ENCODE measurements around the gene TXNDC2. TPM values are rescaled to one million over a fixed set of nuclear protein-coding genes. Genes with fewer than 3 reads are reported as not detected.

Gene TXNDC2
- total RNA-seq, 1 donor = under 0.01 TPM

DNA sequence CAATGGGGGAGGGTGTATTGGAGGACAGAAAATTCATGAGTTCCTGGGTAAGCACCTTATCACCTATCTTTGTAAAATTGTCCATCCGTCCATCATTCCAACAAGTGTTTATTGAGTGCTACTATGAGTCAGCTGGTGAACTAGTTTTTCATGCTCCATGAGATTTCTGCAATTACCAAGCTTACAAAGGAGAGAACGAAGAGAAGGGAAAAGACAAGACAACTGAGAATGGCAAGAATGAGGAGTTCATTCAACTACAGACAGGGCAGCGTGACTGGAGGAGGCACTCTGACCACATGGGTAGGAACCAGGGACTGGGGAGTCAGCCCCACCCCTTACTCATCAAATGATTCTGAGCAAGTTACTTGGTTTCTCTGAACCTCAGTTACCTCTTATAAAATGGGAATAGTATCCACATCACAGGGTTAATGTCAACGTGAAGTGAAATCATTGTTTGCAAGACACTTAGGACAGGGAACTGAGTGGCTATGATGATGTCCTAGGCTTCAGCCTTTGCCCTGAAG lies 18.6 kb upstream of the TXNDC2 start:
- H3K4me3 ChIP-seq (ENCODE audit: low read depth, low read length) = no peak overlapping the region
- no peak for DNase-seq (ENCODE audit: low read depth)
- TF ChIP-seq, protein P1, sequence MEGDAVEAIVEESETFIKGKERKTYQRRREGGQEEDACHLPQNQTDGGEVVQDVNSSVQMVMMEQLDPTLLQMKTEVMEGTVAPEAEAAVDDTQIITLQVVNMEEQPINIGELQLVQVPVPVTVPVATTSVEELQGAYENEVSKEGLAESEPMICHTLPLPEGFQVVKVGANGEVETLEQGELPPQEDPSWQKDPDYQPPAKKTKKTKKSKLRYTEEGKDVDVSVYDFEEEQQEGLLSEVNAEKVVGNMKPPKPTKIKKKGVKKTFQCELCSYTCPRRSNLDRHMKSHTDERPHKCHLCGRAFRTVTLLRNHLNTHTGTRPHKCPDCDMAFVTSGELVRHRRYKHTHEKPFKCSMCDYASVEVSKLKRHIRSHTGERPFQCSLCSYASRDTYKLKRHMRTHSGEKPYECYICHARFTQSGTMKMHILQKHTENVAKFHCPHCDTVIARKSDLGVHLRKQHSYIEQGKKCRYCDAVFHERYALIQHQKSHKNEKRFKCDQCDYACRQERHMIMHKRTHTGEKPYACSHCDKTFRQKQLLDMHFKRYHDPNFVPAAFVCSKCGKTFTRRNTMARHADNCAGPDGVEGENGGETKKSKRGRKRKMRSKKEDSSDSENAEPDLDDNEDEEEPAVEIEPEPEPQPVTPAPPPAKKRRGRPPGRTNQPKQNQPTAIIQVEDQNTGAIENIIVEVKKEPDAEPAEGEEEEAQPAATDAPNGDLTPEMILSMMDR (IDR thresholded peaks at IDR 0.05; ENCODE audit: insufficient read depth, low read depth, low read length) = no peak

DNA sequence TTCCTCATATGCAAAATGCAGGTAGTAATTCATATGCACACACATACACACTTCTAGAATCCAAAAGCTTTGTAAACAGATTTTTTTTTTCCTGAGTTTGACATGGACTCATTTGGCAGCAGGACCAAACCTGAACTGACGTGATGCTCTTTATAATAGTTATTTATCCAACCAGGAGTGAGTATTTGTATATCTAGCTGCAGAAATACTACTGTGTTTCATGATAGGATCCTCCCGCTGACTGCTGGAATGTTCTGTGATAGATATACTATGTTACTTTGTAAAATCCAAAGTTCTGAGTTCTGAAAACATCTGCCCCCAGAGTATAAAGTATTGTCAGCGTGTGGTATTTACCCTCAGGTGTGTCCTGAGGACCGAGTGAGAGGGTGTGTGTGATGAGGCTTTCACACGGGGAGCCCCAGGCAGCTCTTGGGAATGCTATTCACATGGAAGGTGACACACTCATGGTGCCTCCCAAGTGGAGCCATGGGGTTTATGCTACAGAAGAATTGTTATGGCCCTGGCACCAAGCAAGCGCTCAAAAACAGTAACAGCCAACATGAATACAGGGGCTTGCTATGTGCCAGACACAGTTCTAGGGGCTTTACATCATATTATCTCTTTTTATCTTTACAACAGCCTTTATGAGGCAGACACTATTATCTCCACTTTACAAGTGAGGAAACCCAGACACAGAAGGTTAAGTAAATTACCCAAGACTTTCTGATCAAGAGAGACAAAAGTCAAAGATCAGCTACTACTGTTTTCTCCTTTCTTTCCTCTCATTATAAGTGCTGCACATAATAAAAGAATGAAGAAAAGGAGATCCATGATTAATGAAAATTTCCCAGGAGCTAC lies 16.7 kb upstream of the TXNDC2 start:
- peak; percentile 94 for DNase-seq (ENCODE audit: low read depth)

DNA sequence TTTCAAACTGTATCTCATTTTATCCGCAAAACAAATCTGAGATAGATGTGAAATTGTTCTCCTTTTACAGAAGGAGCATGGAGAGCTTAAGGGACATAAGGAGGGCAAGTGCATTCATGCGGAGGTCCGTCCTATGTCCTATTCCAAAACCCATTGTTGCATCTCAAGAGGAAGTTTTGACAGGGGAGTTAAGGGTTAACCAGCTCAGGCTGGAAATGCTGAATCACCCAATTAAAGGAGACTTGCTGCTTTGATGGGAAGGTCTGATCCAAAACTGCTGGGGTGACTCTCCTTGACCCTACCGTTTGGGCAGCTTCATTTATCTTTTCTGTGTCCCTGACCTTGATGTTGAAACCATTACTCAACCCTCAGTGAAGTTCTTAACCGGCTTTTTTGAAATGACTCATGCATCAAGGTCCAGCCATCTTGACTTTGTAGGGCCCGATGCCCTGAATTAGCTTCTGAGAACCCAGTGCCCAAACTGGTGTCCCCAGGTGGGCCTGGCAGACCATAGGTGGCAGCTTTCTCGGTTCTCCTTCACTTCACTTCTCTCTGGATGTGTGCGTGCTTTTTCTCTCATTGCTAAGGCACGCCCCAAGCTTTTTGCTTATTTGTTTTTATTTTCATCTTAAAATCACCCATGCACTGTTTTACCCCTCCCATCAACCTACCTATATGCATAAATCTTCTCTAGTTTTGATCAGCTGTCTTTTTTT lies 15.9 kb upstream of the TXNDC2 start:
- DNase-seq (ENCODE audit: low read depth) = peak; percentile 97

More for the DNA sequence above, 16.7 kb upstream of the TXNDC2 start:
- H3K4me3 ChIP-seq (ENCODE audit: low read depth, low read length) = no peak overlapping the region
- TF ChIP-seq, protein P1 (IDR thresholded peaks at IDR 0.05; ENCODE audit: insufficient read depth, low read depth, low read length) = no peak

DNA sequence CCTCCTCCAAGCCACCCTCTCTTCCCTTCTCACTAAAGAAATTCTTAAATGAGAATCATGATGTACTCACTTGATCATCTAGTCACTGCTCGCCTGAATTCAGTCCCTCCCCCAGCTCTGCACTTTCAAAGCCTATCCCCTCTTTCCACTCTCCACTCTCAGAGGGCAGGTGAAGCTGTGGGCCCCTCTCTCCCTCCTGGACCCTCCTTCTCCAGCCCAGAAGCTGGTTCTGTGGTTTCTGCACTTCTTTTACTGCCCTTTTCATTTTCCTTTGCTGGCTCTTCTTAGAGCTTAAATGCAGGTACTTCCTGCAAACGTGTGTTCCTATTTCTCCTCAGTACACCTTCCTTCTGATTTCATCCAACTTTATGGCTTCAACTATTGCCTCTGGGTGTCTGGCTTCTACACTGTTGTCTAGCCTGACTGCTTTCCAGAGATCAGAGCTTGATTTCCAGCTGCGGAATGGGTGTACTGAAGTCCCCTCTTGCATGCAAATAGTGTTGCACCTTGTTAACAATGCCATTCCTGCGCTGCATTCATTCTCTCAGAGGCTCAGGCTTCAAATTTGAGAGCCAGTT lies 15.3 kb upstream of the TXNDC2 start:
- TF ChIP-seq, protein P1 (IDR thresholded peaks at IDR 0.05; ENCODE audit: insufficient read depth, low read depth, low read length) = no peak
- DNase-seq (ENCODE audit: low read depth) = no peak

More for the DNA sequence above, 15.9 kb upstream of the TXNDC2 start:
- TF ChIP-seq, protein P1 (IDR thresholded peaks at IDR 0.05; ENCODE audit: insufficient read depth, low read depth, low read length) = no peak
- no peak overlapping the region for H3K4me3 ChIP-seq (ENCODE audit: low read depth, low read length)

DNA sequence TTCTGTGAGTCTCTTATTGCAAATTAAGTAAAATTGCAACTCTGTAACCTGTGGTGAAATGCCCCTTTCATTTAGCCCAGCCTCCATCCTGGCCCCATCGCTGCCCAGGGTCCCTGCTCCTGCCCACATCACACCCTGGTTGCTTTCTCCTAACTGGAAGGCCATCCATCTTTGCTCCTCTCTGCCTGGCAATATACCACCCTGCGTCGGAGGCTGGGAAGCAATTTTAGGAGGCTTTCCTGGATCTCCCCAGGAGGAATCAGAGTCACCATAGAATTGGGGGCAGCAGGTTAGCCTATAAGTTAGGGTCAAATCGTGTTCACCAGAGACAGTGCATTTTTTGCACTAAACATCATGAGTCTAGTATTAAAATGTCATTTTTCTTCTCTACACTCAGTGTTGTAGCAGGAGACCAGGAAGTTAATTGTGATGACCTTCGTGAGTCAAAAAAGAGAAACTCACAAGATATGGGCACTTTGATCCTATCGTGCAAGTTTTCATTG lies 14.5 kb upstream of the TXNDC2 start:
- no peak overlapping the region for H3K4me3 ChIP-seq (ENCODE audit: low read depth, low read length)
- no peak for DNase-seq (ENCODE audit: low read depth)
- TF ChIP-seq, protein P1 (IDR thresholded peaks at IDR 0.05; ENCODE audit: insufficient read depth, low read depth, low read length) = no peak

More for the DNA sequence above, 15.3 kb upstream of the TXNDC2 start:
- H3K4me3 ChIP-seq (ENCODE audit: low read depth, low read length) = no peak overlapping the region

DNA sequence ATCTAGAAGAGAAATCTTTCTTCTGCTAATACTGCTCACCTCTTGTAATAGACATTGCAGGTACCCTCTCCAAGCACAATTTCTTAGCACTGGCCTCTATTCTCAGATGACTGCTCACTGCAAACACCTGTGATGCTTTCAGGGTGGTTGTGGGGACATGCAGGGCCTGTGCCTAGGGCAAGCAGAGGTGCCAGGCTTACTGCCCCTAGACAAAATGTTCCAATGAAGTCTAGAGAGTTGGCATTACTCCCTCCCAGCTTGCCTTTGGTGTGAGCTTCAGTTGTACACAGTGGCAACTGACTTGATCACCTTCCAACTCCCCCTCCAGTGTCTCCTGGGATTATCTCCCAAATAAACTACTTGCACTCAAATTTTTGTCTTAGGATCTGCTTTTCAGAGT lies 12.9 kb upstream of the TXNDC2 start:
- no peak for DNase-seq (ENCODE audit: low read depth)
- TF ChIP-seq, protein P1 (IDR thresholded peaks at IDR 0.05; ENCODE audit: insufficient read depth, low read depth, low read length) = no peak
- no peak overlapping the region for H3K4me3 ChIP-seq (ENCODE audit: low read depth, low read length)
